MM.1S (cell line): ENCODE results near the gene WDFY4.

Experiments used
- DNase-seq: peaks from one replicate; pipeline ENCODE4 v3.0.0-alpha.2; 2015
- H2AFZ ChIP-seq: fragments of 300-600 bp; sonication (generic); 2 replicates; pipeline ENCODE4 v1.6.0; 2016; ENCODE audit warnings: antibody characterized with exemption, low read length
- H3F3A ChIP-seq: fragments of 300-600 bp; sonication (generic); 2 replicates; pipeline ENCODE4 v1.6.1; 2016; ENCODE audit warnings: mild to moderate bottlenecking, antibody characterized with exemption, low read length, moderate library complexity, mixed read lengths; ENCODE audit not compliant: insufficient read depth
- H3K27ac ChIP-seq: fragments of 300-600 bp; sonication (generic); 2 replicates; pipeline ENCODE4 v1.5.1; 2016; ENCODE audit warnings: mild to moderate bottlenecking, low read length
- H3K27me3 ChIP-seq: fragments of 300-600 bp; sonication (generic); replicated peaks from 2 replicates; pipeline ENCODE4 v1.6.0; 2016; ENCODE audit warnings: low read length; ENCODE audit not compliant: insufficient read depth
- H3K36me3 ChIP-seq: fragments of 300-600 bp; sonication (generic); replicated peaks from 2 replicates; pipeline ENCODE4 v1.6.1; 2016; ENCODE audit warnings: mild to moderate bottlenecking, low read length, mixed read lengths; ENCODE audit not compliant: insufficient read depth
- H3K4me1 ChIP-seq: fragments of 300-600 bp; sonication (generic); 2 replicates; pipeline ENCODE4 v1.6.1; 2016; ENCODE audit warnings: low read length, mixed read lengths
- H3K4me2 ChIP-seq: fragments of 300-600 bp; sonication (generic); 2 replicates; pipeline ENCODE4 v1.6.0; 2016; ENCODE audit warnings: low read depth, low read length
- H3K4me3 ChIP-seq: fragments of 300-600 bp; sonication (generic); 2 replicates; pipeline ENCODE4 v1.5.1; 2016; ENCODE audit warnings: low read length, mixed read lengths
- H3K79me2 ChIP-seq: fragments of 300-600 bp; sonication (generic); 2 replicates; pipeline ENCODE4 v1.6.1; 2016; ENCODE audit warnings: mixed run types, low read length, mixed read lengths
- H3K9ac ChIP-seq: fragments of 300-600 bp; sonication (generic); 2 replicates; pipeline ENCODE4 v1.6.1; 2016; ENCODE audit warnings: low read length, mixed read lengths
- H3K9me2 ChIP-seq: fragments of 300-600 bp; sonication (generic); replicated peaks from 2 replicates; pipeline ENCODE4 v1.6.1; 2016; ENCODE audit warnings: mild to moderate bottlenecking, low read length, mixed read lengths; ENCODE audit not compliant: insufficient read depth
- H3K9me3 ChIP-seq: fragments of 300-600 bp; sonication (generic); replicated peaks from 2 replicates; pipeline ENCODE4 v1.6.1; 2016; ENCODE audit warnings: mild to moderate bottlenecking, low read length, mixed read lengths; ENCODE audit not compliant: insufficient read depth
- H4K20me1 ChIP-seq: fragments of 300-600 bp; sonication (generic); 2 replicates; pipeline ENCODE4 v1.6.1; 2016; ENCODE audit warnings: mild to moderate bottlenecking, low read length, moderate library complexity, mixed read lengths; ENCODE audit not compliant: insufficient read depth
- EZH2 ChIP-seq: fragments of 300-600 bp; sonication (generic); optimal IDR thresholded peaks from 2 replicates; pipeline ENCODE3; 2017; ENCODE audit warnings: low read depth, mild to moderate bottlenecking, antibody characterized with exemption, low read length, mixed read lengths
- EZH2phosphoT487 ChIP-seq: fragments of 300-600 bp; sonication (generic); IDR thresholded peaks from 2 replicates; pipeline ENCODE4 v1.6.1; 2018; ENCODE audit warnings: antibody characterized with exemption, low read length
- TF ChIP-seq, protein P1 (sequence below): fragments of 300-600 bp; sonication (generic); IDR thresholded peaks from 2 replicates; pipeline ENCODE4 v1.5.1; 2016; ENCODE audit warnings: antibody characterized with exemption, low read length, mixed read lengths

The WDFY4 gene

DNA sequence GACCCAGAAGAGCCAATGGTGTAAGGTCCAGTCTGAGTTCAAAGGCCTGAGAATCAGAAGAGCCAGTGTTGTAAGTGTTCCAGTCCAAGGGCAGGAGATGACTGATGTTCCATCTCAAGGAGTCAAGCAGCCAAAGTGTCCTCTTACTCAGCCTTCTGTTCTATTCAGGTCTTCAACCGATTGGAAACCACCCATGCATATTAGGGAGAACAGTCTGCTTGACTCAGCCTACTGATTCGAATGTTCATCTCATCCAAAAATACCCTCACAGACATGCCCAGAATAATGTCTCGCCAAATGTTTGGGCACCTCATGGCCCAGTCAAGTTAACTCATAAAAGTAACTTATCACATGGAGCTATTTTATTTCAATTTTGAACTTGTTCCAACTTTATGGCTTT, 2.9 kb upstream of the WDFY4 start:
- no peaks in the 10 kb centered on the region for H3F3A ChIP-seq
- H3K9ac ChIP-seq = no peak overlapping the region
- H3K27ac ChIP-seq = no peak overlapping the region
- H3K79me2 ChIP-seq = no peaks in the 10 kb centered on the region
- no peak overlapping the region for H2AFZ ChIP-seq
- H3K4me1 ChIP-seq = no peaks in the 10 kb centered on the region
- H4K20me1 ChIP-seq = no peaks in the 10 kb centered on the region
- H3K4me2 ChIP-seq = no peak overlapping the region
- no peaks in the 10 kb centered on the region for H3K9me2 ChIP-seq
- no peaks in the 10 kb centered on the region for H3K27me3 ChIP-seq
- DNase-seq = no peak
- TF ChIP-seq, protein P1, sequence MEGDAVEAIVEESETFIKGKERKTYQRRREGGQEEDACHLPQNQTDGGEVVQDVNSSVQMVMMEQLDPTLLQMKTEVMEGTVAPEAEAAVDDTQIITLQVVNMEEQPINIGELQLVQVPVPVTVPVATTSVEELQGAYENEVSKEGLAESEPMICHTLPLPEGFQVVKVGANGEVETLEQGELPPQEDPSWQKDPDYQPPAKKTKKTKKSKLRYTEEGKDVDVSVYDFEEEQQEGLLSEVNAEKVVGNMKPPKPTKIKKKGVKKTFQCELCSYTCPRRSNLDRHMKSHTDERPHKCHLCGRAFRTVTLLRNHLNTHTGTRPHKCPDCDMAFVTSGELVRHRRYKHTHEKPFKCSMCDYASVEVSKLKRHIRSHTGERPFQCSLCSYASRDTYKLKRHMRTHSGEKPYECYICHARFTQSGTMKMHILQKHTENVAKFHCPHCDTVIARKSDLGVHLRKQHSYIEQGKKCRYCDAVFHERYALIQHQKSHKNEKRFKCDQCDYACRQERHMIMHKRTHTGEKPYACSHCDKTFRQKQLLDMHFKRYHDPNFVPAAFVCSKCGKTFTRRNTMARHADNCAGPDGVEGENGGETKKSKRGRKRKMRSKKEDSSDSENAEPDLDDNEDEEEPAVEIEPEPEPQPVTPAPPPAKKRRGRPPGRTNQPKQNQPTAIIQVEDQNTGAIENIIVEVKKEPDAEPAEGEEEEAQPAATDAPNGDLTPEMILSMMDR = no peak
- TF ChIP-seq EZH2phosphoT487 (no peak), EZH2 (no peak)
- H3K36me3 ChIP-seq = no peaks in the 10 kb centered on the region
- H3K9me3 ChIP-seq = no peaks in the 10 kb centered on the region
- no peak overlapping the region for H3K4me3 ChIP-seq

DNA sequence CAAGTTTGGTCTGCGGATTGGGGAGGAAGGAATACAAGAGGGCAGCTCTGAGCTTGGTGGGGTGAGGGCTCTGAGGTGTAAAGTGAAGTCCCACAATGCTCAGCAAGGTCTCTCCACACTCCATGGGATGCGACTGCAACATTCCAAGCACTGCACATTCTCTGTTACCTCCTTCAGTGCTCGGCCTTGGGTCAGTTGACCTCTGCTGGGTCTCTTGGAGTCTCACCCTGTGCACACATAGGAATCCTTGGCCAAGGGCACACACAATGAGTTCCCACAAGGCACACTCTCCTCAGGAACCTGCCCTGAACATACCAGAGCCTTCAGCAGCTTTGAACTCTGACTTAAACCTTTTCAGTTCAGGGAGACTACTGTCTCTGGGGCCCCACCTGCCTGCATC, 2.4 kb upstream of the WDFY4 start:
- Histone ChIP-seq H4K20me1 (no peaks in the 10 kb centered on the region), H3K4me2 (no peak overlapping the region), H2AFZ (no peak overlapping the region), H3K27me3 (no peaks in the 10 kb centered on the region), H3K9me2 (no peaks in the 10 kb centered on the region), H3K9ac (no peak overlapping the region), H3F3A (no peaks in the 10 kb centered on the region), H3K27ac (no peak overlapping the region), H3K36me3 (no peaks in the 10 kb centered on the region), H3K9me3 (no peaks in the 10 kb centered on the region), H3K4me1 (no peaks in the 10 kb centered on the region), H3K79me2 (no peaks in the 10 kb centered on the region), H3K4me3 (no peak overlapping the region)
- DNase-seq = no peak
- TF ChIP-seq EZH2phosphoT487 (no peak), EZH2 (no peak)
- TF ChIP-seq, protein P1 = no peak

DNA sequence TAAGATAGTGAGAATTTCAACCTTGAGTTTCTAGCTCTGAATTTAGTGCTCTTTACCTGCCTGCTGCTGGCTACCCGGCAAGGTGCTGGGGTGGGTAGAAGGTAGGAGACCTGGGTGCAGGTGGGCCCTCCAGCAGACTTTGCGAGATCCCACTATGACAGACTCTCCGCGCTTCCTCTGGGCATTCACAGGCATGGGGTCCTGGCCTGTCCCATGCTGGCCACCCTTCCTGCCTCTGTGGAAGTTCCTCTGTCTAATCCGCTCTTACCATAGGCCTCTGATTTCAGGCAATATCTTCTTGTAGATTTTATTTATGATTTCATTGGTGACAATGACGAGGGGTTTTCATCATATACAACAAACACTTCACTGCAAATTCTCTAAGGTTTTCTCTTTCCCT, 1.2 kb upstream of the WDFY4 start:
- no peak overlapping the region for H3K4me2 ChIP-seq
- no peaks in the 10 kb centered on the region for H3K9me2 ChIP-seq
- no peaks in the 10 kb centered on the region for H3K27me3 ChIP-seq
- no peak overlapping the region for H3K9ac ChIP-seq
- H3K9me3 ChIP-seq = no peaks in the 10 kb centered on the region
- no peaks in the 10 kb centered on the region for H3K79me2 ChIP-seq
- no peak overlapping the region for H2AFZ ChIP-seq
- no peaks in the 10 kb centered on the region for H3K36me3 ChIP-seq
- no peak overlapping the region for H3K4me3 ChIP-seq
- no peak overlapping the region for H3K27ac ChIP-seq
- TF ChIP-seq, protein P1 = no peak
- TF ChIP-seq EZH2 = no peak
- TF ChIP-seq EZH2phosphoT487 = no peak
- DNase-seq = no peak
- no peaks in the 10 kb centered on the region for H3K4me1 ChIP-seq
- H3F3A ChIP-seq = no peaks in the 10 kb centered on the region
- no peaks in the 10 kb centered on the region for H4K20me1 ChIP-seq

DNA sequence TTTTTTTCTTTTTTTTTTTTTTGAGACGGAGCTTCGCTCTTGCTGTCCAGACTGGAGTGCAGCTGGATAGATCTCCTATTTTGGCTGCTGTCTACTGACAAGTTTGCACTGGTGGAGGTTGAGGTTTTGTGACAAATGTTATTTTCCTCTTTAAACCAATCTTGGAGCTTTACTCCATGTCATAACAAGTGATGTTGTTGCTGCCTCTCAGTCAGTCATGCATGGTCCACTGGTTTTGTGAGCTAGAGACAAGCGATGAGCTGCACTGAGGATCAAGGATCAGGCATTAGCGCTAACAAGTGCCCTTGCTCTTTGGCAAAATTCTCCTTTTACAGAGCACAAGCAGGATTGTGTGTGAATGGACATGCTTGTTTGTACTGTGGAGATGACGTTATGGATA, 805 bp upstream of the WDFY4 start:
- TF ChIP-seq EZH2 (no peak), EZH2phosphoT487 (no peak)
- TF ChIP-seq, protein P1 = no peak
- Histone ChIP-seq H3K9me3 (no peaks in the 10 kb centered on the region), H3K27ac (no peak overlapping the region), H3K4me3 (no peak overlapping the region), H3F3A (no peaks in the 10 kb centered on the region), H3K4me1 (no peaks in the 10 kb centered on the region), H3K4me2 (no peak overlapping the region), H3K9ac (no peak overlapping the region), H3K27me3 (no peaks in the 10 kb centered on the region), H3K79me2 (no peaks in the 10 kb centered on the region), H2AFZ (no peak overlapping the region), H4K20me1 (no peaks in the 10 kb centered on the region), H3K36me3 (no peaks in the 10 kb centered on the region), H3K9me2 (no peaks in the 10 kb centered on the region)
- DNase-seq = no peak
